Astrocyte (in vitro differentiated cells and primary cell): ENCODE measurements around the gene DLX6. TPM values are rescaled to one million over a fixed set of nuclear protein-coding genes. Genes with fewer than 3 reads are reported as not detected.

Experiments
- DNase-seq: peaks from one replicate; pipeline ENCODE4 v3.0.0-alpha.2; 2010; ENCODE audit warnings: low read depth
- FAIRE-seq: peaks from 2 replicates; lab custom pipeline; 2011; peaks lifted over from hg19 to GRCh38; lab: Jason Lieb, UNC
- H2AFZ ChIP-seq: 2 replicates; pipeline ENCODE4 v1.6.0; 2012; ENCODE audit warnings: low read depth, low read length, inconsistent platforms
- H3K27ac ChIP-seq: 2 replicates; pipeline ENCODE4 v1.5.1; 2011; ENCODE audit warnings: low read depth, low read length, inconsistent platforms
- H3K27me3 ChIP-seq: 2 replicates; pipeline ENCODE4 v1.6.0; 2011; ENCODE audit warnings: low read length, inconsistent platforms; ENCODE audit not compliant: insufficient read depth
- H3K36me3 ChIP-seq: 2 replicates; pipeline ENCODE4 v1.5.1; 2011; ENCODE audit warnings: low read length, inconsistent platforms; ENCODE audit not compliant: insufficient read depth
- H3K4me1 ChIP-seq: 2 replicates; pipeline ENCODE4 v1.5.1; 2011; ENCODE audit warnings: low read length, inconsistent platforms; ENCODE audit not compliant: insufficient read depth
- H3K4me2 ChIP-seq: 2 replicates; pipeline ENCODE4 v1.6.0; 2012; ENCODE audit warnings: low read length, inconsistent platforms
- H3K4me3 ChIP-seq: 2 replicates; pipeline ENCODE4 v1.5.1; 2011; ENCODE audit warnings: low read depth, mild to moderate bottlenecking, low read length, inconsistent platforms; ENCODE audit not compliant: insufficient read depth
- H3K79me2 ChIP-seq: 2 replicates; pipeline ENCODE4 v1.6.0; 2012; ENCODE audit warnings: mild to moderate bottlenecking, low read length, inconsistent platforms; ENCODE audit not compliant: insufficient read depth
- H3K9ac ChIP-seq: 2 replicates; pipeline ENCODE4 v1.6.0; 2012; ENCODE audit warnings: mild to moderate bottlenecking, low read length, inconsistent platforms
- H3K9me3 ChIP-seq: 2 replicates; pipeline ENCODE4 v1.5.1; 2012; ENCODE audit warnings: low read depth, mild to moderate bottlenecking, low read length, inconsistent platforms; ENCODE audit not compliant: insufficient read depth
- H4K20me1 ChIP-seq: 2 replicates; pipeline ENCODE4 v1.6.0; 2012; ENCODE audit warnings: low read length, inconsistent platforms; ENCODE audit not compliant: insufficient read depth
- H3K27ac Mint-ChIP-seq: one replicate; pipeline ENCODE4 v1.8.0; 2021; ENCODE audit warnings: mild to moderate bottlenecking, mixed read lengths; ENCODE audit not compliant: unreplicated experiment
- H3K27me3 Mint-ChIP-seq: one replicate; pipeline ENCODE4 v1.8.0; 2021; ENCODE audit warnings: low read depth, mixed read lengths; ENCODE audit not compliant: unreplicated experiment
- H3K36me3 Mint-ChIP-seq: one replicate; pipeline ENCODE4 v1.8.0; 2021; ENCODE audit warnings: low read depth, mixed read lengths; ENCODE audit not compliant: unreplicated experiment
- H3K4me1 Mint-ChIP-seq: one replicate; pipeline ENCODE4 v1.8.0; 2021; ENCODE audit warnings: low read depth, mixed read lengths; ENCODE audit not compliant: unreplicated experiment
- H3K4me3 Mint-ChIP-seq: one replicate; pipeline ENCODE4 v1.8.0; 2021; ENCODE audit warnings: mild to moderate bottlenecking, moderate library complexity, mixed read lengths; ENCODE audit not compliant: unreplicated experiment
- H3K9me3 Mint-ChIP-seq: one replicate; pipeline ENCODE4 v1.8.0; 2021; ENCODE audit warnings: mild to moderate bottlenecking, mixed read lengths; ENCODE audit not compliant: unreplicated experiment
- CTCF ChIP-seq: IDR thresholded peaks from 2 replicates; pipeline ENCODE4 v1.5.1; 2011; ENCODE audit warnings: low read depth, mild to moderate bottlenecking, inconsistent platforms, low read length, moderate library complexity; ENCODE audit not compliant: insufficient read depth
- EZH2 ChIP-seq: IDR thresholded peaks from 2 replicates; pipeline ENCODE4 v1.6.1; 2012; ENCODE audit warnings: mild to moderate bottlenecking, low read length, inconsistent platforms; ENCODE audit not compliant: insufficient read depth
- total RNA-seq: library from RNA; stranded (reverse); gene quantifications from 2 replicates; pipeline ENCODE4 v1.2.1, GENCODE V29; 2021

Gene DLX6
- total RNA-seq, 1 donor from 2014 or later = 0.25 TPM

GRCh38 chr7:97025983-97026714 is 20.8 kb downstream of the DLX6 start:
- H3K9me3 Mint-ChIP-seq = peaks cover 6% of the 10 kb centered on the region
- no peaks in the 10 kb centered on the region for H4K20me1 ChIP-seq
- peaks cover 7% of the 10 kb centered on the region for H3K4me1 ChIP-seq
- FAIRE-seq (no peak), DNase-seq (peak; percentile 4)
- peaks cover 9% of the 10 kb centered on the region for H3K9me3 ChIP-seq
- peak overlapping the region; percentile 87 for H3K4me2 ChIP-seq
- peak overlapping the region; percentile 37 for H3K27ac Mint-ChIP-seq
- peak overlapping the region; percentile 57 for H3K4me3 Mint-ChIP-seq
- H3K36me3 ChIP-seq = no peaks in the 10 kb centered on the region
- H3K79me2 ChIP-seq = no peaks in the 10 kb centered on the region
- no peak overlapping the region for H2AFZ ChIP-seq
- no peak overlapping the region for H3K9ac ChIP-seq
- H3K27me3 Mint-ChIP-seq = peaks cover 55% of the 10 kb centered on the region
- H3K27me3 ChIP-seq = peaks cover 72% of the 10 kb centered on the region
- H3K27ac ChIP-seq = no peak overlapping the region
- no peak overlapping the region for H3K4me3 ChIP-seq
- peaks cover 18% of the 10 kb centered on the region for H3K4me1 Mint-ChIP-seq
- TF ChIP-seq EZH2 = no peak
- no peak for TF ChIP-seq CTCF
- H3K36me3 Mint-ChIP-seq = no peaks in the 10 kb centered on the region

- no peak overlapping the region for H3K9ac ChIP-seq
- no peaks in the 10 kb centered on the region for H3K79me2 ChIP-seq
- H3K4me2 ChIP-seq = peak overlapping the region; percentile 87
- no peak overlapping the region for H3K27ac Mint-ChIP-seq
- no peaks in the 10 kb centered on the region for H3K36me3 Mint-ChIP-seq
- peak overlapping the region; percentile 41 for H3K4me3 ChIP-seq
- H3K4me1 Mint-ChIP-seq = peaks cover 18% of the 10 kb centered on the region
- H3K4me3 Mint-ChIP-seq = peak overlapping the region; percentile 82
- no peak for TF ChIP-seq EZH2
- no peak for TF ChIP-seq CTCF
- FAIRE-seq = no peak
- H3K36me3 ChIP-seq = no peaks in the 10 kb centered on the region
- no peak for DNase-seq
- peaks cover 53% of the 10 kb centered on the region for H3K27me3 Mint-ChIP-seq
- peaks cover 6% of the 10 kb centered on the region for H3K9me3 Mint-ChIP-seq
- H2AFZ ChIP-seq = peak overlapping the region; percentile 47
- peaks cover 7% of the 10 kb centered on the region for H3K9me3 ChIP-seq
- H4K20me1 ChIP-seq = no peaks in the 10 kb centered on the region
- H3K4me1 ChIP-seq = peaks cover 2% of the 10 kb centered on the region
- H3K27me3 ChIP-seq = peaks cover 67% of the 10 kb centered on the region
- no peak overlapping the region for H3K27ac ChIP-seq
Observed at GRCh38 chr7:97026715-97027426, 21.5 kb downstream of the DLX6 start.
